ENCODE results near the gene PPL.
"Not testable (repeated sequence)": the region's sequence is repeated elsewhere in the genome, so short reads cannot be mapped to it uniquely, and the experiment has no call there.

The PPL gene

GRCh38 chr16:4958510-4959438 is 21.8 kb upstream of the PPL start:
- DNase-seq, result no peak

GRCh38 chr16:4957720-4958509 is 21.0 kb upstream of the PPL start, which contains the start of gene SEC14L5:
Gene SEC14L5 (plus strand): TSS chr16:4958330. CDS start chr16:4959324, 994 bp downstream.
- peak; percentile 96 to 98 for DNase-seq

GRCh38 chr16:4957420-4957719 is 20.4 kb upstream of the PPL start:
- DNase-seq, result peak in 1 of 2 experiments; percentile 55

GRCh38 chr16:4954714-4955113 is 17.8 kb upstream of the PPL start:
- no peak for DNase-seq

GRCh38 chr16:4951583-4951982 is 14.6 kb upstream of the PPL start:
- not testable (repeated sequence) for DNase-seq

DNA sequence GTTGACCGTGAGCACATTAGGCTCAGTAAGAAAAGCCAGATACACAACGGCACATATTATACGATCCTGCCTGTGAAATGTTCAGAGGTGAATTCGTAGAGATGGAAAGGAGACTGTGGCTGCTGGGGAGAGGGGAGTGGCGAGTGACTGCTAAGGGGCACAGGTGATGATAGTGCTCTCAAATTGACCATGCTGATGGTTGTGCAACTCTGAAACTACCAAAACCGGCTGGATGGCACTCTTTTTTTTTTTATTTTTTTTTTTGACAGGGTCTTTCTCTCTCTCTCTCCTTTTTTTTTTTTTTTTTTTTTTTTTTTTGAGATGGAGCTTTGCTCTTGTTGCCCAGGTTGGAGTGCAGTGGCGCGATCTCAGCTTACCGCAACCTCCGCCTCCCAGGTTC is 13.0 kb upstream of the PPL start:
- DNase-seq, result no peak

DNA sequence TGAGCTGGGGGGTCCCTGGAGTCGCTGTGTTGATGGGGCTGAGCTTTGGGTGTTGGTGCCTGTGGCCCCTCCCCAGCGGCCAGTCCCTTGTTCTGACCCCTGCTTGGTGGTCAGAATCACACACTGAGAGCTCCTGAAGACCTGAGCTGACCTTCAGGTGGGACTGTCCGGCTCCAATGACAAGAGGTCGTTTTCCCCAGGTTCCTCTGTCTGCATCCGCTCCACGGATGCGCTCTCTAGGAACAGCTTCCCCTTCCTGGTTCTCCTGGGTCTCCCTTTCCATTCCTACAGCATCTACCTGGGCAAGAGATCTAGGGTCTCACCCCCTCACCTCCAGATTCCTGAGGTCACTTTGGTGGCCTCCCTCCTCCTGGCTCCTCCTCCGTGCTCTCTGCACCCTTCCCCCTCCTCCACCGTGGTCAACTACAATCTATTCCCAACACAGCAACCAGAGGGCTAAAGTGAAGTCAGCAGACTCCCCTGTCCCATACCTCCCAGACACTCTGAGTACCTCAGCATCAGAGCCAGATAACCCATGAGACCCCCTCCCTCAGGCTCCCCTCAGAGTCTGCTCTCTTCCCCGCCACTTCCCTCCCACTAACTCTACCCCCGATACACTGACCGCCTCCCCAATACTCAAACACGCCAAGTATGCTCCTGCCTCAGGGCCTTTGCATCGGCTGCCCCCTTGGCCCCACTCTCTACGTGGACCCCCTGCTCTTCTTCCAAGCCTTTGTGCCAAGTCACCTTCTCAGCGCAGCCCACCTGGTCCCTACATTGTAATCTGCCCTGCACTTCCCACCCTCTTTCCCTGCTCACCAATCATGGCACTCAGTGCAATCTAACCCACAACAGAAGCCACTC is 12.2 kb upstream of the PPL start:
- DNase-seq, result no peak

- DNase-seq, result peak; percentile 70 to 86
These were observed 11.0 kb upstream of the PPL start for GRCh38 chr16:4947722-4948503.

- no peak for DNase-seq
These were observed 10.0 kb upstream of the PPL start for GRCh38 chr16:4946917-4947316.

- DNase-seq, result no peak
These were observed 8.9 kb upstream of the PPL start for GRCh38 chr16:4945560-4946502.

DNA sequence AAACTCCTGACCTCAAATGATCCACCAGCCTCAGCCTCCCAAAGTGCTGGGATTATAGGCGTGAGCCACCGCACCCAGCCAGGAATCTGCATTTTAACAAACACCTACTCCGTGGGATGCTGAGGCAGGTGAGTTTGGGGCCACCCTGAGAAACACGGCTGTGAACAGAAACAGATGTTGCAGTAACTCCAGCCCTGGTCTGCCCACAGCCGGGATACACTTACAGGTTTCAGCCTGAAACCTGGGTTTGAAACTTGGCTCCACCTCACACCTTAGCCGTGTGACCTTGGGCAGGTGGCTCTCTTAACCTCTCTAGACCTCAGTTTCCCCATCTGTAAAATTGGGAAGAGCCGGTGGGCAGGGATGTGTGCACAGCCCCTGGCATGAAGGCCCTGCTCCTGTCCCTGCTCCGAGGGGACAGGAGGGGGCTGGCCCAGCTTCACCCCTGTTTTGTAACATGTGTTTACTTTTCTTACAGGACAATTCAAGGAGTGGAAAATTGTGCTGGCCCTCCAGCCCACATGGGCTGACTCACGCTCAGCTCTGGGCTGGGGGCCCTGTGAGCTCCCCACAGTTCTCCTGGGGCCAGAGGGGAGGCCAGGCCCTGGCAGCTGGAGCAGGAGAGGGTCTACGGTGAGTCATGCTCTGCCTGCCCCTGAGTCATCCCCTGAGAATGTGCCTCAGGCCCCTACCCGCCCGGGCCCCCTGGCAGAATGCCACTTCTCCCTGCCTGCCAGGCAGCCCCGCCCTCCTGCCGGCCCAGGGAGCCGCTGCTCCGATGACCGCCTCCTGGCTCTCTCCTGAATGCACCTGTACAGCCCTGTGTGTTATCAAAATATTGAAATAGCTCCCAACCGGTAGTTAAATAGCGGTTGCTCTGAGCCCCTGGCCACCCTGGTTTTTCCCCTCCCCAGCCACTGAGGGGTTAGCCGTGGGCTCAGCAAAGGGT is 7.7 kb upstream of the PPL start:
- DNase-seq, result peak; percentile 90 to 94

DNA sequence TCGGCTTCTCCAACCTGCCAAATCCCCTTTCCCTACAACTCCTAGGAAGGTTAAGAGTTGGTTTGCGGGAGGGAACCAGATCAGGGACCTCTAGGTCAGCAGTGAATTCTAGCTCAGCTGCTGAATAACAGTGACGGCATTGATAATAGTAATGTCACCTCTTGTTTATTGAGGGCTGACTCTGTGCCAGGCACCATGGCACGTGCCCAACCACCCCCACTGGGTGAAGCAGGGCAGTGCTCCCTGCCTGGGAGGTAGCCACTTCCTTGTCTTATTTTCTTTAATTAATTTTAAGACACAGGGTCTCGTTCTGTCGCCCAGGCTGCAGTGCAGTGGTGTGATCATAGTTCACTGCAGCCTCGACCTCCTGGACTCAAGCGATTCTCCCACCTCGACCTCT is 5.5 kb upstream of the PPL start:
- DNase-seq, result no peak

- DNase-seq, result no peak
These were observed 3.8 kb upstream of the PPL start for GRCh38 chr16:4940719-4941118.

DNA sequence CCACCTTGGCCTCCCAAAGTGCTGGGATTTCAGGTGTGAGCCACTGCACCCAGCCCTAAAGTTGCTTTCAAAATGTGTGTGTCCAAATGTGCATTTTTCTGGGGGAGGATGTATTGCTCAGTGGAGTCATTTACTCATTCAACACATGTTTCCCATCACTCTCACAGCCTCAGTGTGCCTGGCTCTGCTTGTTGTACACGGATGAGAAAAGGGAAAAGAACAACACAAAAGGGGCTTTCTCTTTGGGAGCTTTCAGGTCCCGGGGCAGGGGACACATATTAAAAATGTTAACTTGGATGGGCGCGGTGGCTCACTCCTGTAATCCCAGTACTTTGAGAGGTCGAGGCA is 1.7 kb upstream of the PPL start:
- no peak for DNase-seq

DNA sequence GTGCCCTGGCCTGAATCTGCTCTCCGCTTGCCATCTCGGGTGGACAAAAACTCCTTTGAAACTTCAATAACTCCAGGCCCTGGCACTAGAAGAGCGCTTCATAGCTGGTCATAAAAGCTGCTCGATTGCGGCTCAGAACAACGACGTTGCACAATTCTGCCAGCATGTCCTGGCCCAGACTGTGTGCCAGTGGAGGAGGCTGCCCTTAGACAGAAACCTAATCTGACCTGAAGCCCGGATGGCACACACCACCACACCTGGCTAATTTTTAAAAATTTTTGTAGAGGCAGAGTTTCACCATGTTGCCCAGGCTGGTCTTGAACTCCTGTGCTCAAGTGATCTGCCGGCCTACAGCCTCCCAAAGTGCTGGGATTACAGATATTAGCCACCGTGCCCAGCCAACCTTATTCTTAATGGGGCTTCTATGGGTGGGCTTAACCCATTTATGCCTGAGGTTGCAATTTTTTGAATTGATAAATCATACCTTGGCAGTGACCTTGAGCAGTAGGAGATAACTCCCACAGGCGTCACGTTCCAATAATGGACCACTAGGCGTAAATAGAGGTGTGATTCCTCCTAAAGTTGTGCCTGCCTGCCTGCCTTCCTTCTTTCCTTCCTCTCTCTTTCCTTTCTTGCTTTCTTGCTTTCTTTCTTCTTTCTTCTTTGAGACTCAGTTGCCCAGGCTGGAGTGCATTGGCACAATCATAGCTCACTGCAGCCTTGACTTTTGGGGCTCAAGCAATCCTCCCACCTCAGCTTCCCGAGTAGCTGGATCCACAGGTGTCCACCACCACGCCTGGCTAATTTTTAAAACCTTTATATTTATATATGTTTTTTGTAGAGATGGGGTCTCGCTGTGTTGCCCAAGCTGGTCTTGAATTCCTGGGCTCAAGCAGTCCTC is 1.1 kb upstream of the PPL start:
- DNase-seq, result no peak

DNA sequence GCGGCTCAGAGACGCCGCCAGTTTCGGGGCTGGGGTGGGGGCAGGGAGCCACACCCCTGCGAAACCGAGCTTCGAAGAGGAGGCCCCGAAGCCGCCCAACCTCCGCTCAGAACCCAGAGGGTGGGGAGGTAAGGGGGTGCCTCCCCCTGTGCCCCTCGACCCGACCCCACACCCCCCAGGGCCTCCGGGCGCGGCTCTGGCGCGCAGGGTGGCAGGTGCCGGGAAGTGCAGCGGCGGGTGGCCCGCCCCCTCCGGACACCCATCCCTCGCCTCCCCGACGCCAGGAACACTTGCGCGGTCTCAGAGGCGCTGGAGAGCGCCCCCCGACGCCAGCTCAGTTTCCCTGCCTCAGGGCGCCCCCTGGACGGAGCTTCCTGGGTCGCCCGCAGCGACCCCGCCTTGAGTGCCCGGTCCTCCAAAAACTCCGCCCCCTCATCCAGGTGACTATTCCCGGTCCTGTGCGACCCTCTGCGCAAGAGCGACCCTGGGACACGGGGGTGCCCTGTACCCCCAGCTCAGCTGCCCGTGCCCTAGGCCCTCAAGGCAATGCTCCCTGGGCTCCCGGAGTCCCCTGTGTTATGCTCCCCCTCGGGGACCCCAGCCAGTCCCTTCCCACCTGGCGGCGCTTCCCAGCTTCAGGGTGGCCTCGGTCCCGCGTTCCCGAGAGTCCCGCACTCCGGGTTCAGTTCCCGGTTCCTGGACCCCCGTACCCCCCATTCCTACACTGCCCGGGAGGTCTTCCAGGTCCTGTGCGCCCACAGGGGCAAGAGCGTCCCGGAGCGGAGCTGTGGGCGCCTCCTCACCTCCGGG is 562 bp downstream of the PPL start:
- peak; percentile 33 to 45 for DNase-seq

DNA sequence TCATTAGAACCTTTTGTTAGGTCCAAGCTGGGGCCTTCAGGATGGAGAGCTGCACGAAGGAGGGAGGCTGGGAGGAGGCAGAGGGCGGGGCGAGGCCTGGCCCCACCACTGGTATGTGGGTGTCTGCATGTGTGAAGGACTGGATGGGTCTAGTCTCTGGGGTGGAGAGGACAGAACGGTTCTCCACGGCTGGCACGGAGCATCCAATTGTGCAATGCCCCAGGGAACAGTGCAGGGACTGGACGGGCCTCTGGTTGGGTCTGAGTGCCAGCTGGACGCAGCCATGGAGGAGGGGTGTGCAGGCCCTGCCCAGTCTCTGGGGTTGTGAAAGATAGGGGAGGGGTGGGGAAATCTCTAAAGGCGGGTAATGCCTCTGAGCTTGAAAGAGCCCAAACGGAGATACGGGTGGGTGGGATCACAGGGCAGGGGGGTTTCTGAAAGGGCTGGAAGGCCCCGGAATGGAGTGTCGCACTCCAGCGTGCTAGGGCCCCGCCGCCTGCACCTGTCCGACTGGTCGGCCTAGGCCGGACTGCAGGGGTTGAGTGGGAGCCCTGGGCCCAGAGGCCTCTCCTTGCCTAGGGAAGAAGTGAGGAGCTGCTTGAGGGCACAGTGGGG is 1.6 kb downstream of the PPL start:
- no peak for DNase-seq

- no peak for DNase-seq
These were observed 2.4 kb downstream of the PPL start for GRCh38 chr16:4934591-4934990.

Data from SHP77 (cell line).